Measurements from ENCODE around the gene IGF2BP1. TPM values are rescaled to one million over a fixed set of nuclear protein-coding genes. Genes with fewer than 3 reads are reported as not detected.
"Not testable (repeated sequence)": the region's sequence is repeated elsewhere in the genome, so short reads cannot be mapped to it uniquely, and the experiment has no call there.

IGF2BP1 gene
- polyA plus RNA-seq, 1 donor from 2014 or later = 13.0 TPM

GRCh38 chr17:49038138-49038537, 41.0 kb downstream of the IGF2BP1 start:
- H3K4me3 ChIP-seq (ENCODE audit: low read length) = no peak overlapping the region
- H3K9me3 ChIP-seq (ENCODE audit: low read length) = no peaks in the 10 kb centered on the region
- no peak overlapping the region for H2AFZ ChIP-seq (ENCODE audit: low read depth, low read length)
- no peak overlapping the region for H3K4me2 ChIP-seq (ENCODE audit: low read length)
- H3F3A ChIP-seq (ENCODE audit: insufficient read depth, low read length, poor library complexity, severe bottlenecking) = no peaks in the 10 kb centered on the region
- no peak overlapping the region for H3K27ac ChIP-seq (ENCODE audit: low read length)
- H3K9ac ChIP-seq (ENCODE audit: low read length) = no peak overlapping the region
- no peaks in the 10 kb centered on the region for H3K79me2 ChIP-seq (replicated peaks; ENCODE audit: insufficient read depth, low read length)
- TF ChIP-seq EZH2 (IDR thresholded peaks at IDR 0.05; ENCODE audit: borderline replicate concordance, insufficient read depth, low read length, poor library complexity, severe bottlenecking) = no peak
- no peak for TF ChIP-seq SMC3 (conservative IDR thresholded peaks at IDR 0.05; ENCODE audit: poor library complexity)
- no peak for TF ChIP-seq REST (IDR thresholded peaks at IDR 0.05; ENCODE audit: borderline replicate concordance)
- no peak for TF ChIP-seq POLR2AphosphoS5 (IDR thresholded peaks at IDR 0.05)
- TF ChIP-seq TAF1 (IDR thresholded peaks at IDR 0.05; ENCODE audit: low read depth) = no peak
- no peak for TF ChIP-seq RAD21 (conservative IDR thresholded peaks at IDR 0.05)
- no peak for TF ChIP-seq CTCF (IDR thresholded peaks at IDR 0.05; ENCODE audit: poor library complexity, severe bottlenecking)
- no peak for TF ChIP-seq MXI1 (conservative IDR thresholded peaks at IDR 0.05; ENCODE audit: poor library complexity, severe bottlenecking)
- TF ChIP-seq EP300 (conservative IDR thresholded peaks at IDR 0.05; ENCODE audit: poor library complexity, severe bottlenecking) = no peak
- H4K20me1 ChIP-seq (ENCODE audit: insufficient read depth) = no peaks in the 10 kb centered on the region
- H3K36me3 ChIP-seq (ENCODE audit: insufficient read depth, low read length) = peaks cover 11% of the 10 kb centered on the region
- no peaks in the 10 kb centered on the region for H3K27me3 ChIP-seq (ENCODE audit: insufficient read depth, low read depth, low read length)
- no peaks in the 10 kb centered on the region for H3K9me2 ChIP-seq (ENCODE audit: insufficient read depth, low read length)

GRCh38 chr17:49038544-49038943, 41.4 kb downstream of the IGF2BP1 start:
- TF ChIP-seq CTCF (IDR thresholded peaks at IDR 0.05; ENCODE audit: poor library complexity, severe bottlenecking) (no peak), SMC3 (conservative IDR thresholded peaks at IDR 0.05; ENCODE audit: poor library complexity) (no peak), TAF1 (IDR thresholded peaks at IDR 0.05; ENCODE audit: low read depth) (no peak), EZH2 (IDR thresholded peaks at IDR 0.05; ENCODE audit: borderline replicate concordance, insufficient read depth, low read length, poor library complexity, severe bottlenecking) (no peak)
- Histone ChIP-seq H3K4me2 (ENCODE audit: low read length) (no peak overlapping the region), H3K9me2 (ENCODE audit: insufficient read depth, low read length) (no peaks in the 10 kb centered on the region), H4K20me1 (ENCODE audit: insufficient read depth) (no peaks in the 10 kb centered on the region), H3K9me3 (ENCODE audit: low read length) (no peaks in the 10 kb centered on the region), H3F3A (ENCODE audit: insufficient read depth, low read length, poor library complexity, severe bottlenecking) (no peaks in the 10 kb centered on the region), H3K79me2 (replicated peaks; ENCODE audit: insufficient read depth, low read length) (no peaks in the 10 kb centered on the region), H3K9ac (ENCODE audit: low read length) (no peak overlapping the region), H3K27ac (ENCODE audit: low read length) (no peak overlapping the region), H3K4me3 (ENCODE audit: low read length) (no peak overlapping the region), H3K27me3 (ENCODE audit: insufficient read depth, low read depth, low read length) (no peaks in the 10 kb centered on the region), H2AFZ (ENCODE audit: low read depth, low read length) (no peak overlapping the region), H3K36me3 (ENCODE audit: insufficient read depth, low read length) (peaks cover 11% of the 10 kb centered on the region)

DNA sequence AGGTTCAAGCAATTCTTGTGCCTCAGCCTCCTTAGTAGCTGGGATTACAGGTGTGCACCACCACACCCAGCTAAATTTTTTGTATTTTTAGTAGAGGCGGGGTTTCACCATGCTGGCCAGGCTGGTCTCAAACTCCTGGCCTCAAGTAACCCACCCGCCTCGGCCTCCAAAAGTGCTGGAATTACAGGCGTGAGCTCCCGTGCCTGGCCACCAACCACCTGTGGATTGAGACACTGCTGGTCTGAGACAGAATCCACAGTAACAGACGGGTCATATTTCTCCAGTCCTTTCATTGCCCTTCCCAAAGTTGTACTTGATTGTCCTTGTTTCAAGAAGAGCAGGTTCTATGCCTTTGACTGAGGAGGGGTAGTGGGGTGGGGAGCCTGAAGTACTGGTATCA, 42.3 kb downstream of the IGF2BP1 start:
- H4K20me1 ChIP-seq (ENCODE audit: insufficient read depth); H3K4me3 ChIP-seq (ENCODE audit: low read length); H3F3A ChIP-seq (ENCODE audit: insufficient read depth, low read length, poor library complexity, severe bottlenecking); H3K27me3 ChIP-seq (ENCODE audit: insufficient read depth, low read depth, low read length); H3K9ac ChIP-seq (ENCODE audit: low read length); H3K9me2 ChIP-seq (ENCODE audit: insufficient read depth, low read length); H3K27ac ChIP-seq (ENCODE audit: low read length); H3K4me2 ChIP-seq (ENCODE audit: low read length); H3K9me3 ChIP-seq (ENCODE audit: low read length); H3K79me2 ChIP-seq (replicated peaks; ENCODE audit: insufficient read depth, low read length); H2AFZ ChIP-seq (ENCODE audit: low read depth, low read length): not testable (repeated sequence)
- H3K36me3 ChIP-seq (ENCODE audit: insufficient read depth, low read length) = peaks cover 16% of the 10 kb centered on the region

Measured in neural cell (in vitro differentiated cells).